Activated CD4-positive, alpha-beta memory T cell treated with anti-CD3 and anti-CD28 coated beads, Interleukin-2, amount 10 ng/mL, durations not matched to agents 7 days and 5 days (primary cell): ENCODE results near the gene KIRREL3. TPM values are rescaled to one million over a fixed set of nuclear protein-coding genes. Genes with fewer than 3 reads are reported as not detected.

Experiments
- CTCF ChIA-PET: fragments of 350-600 bp; sonication (Branson Sonifier 250); formaldehyde crosslinking; loops from one replicate; lab custom pipeline; 2021; ENCODE audit warnings: antibody characterized with exemption, inconsistent platforms; lab: Charles Lee
- POLR2A ChIA-PET: fragments of 350-600 bp; sonication (Branson Sonifier 250); formaldehyde crosslinking; loops from one replicate; lab custom pipeline; 2021; ENCODE audit warnings: antibody characterized with exemption; lab: Charles Lee
- DNase-seq: peaks from one replicate; pipeline ENCODE4 v3.0.0-alpha.2; 2020
- H3K27ac Mint-ChIP-seq: one replicate; pipeline ENCODE4 v1.8.0; 2021; ENCODE audit warnings: mild to moderate bottlenecking, mixed read lengths
- H3K27me3 Mint-ChIP-seq: one replicate; pipeline ENCODE4 v1.8.0; 2021; ENCODE audit warnings: mixed read lengths
- H3K36me3 Mint-ChIP-seq: one replicate; pipeline ENCODE4 v1.8.0; 2021; ENCODE audit warnings: low read depth, mixed read lengths
- H3K4me1 Mint-ChIP-seq: one replicate; pipeline ENCODE4 v1.8.0; 2021; ENCODE audit warnings: mixed read lengths
- H3K4me3 Mint-ChIP-seq: one replicate; pipeline ENCODE4 v1.8.0; 2021; ENCODE audit warnings: mild to moderate bottlenecking, mixed read lengths
- H3K9me3 Mint-ChIP-seq: one replicate; pipeline ENCODE4 v1.8.0; 2021; ENCODE audit warnings: mixed read lengths
- total RNA-seq, 2 experiments: library from RNA; stranded (reverse); gene quantifications; one replicate each; pipeline ENCODE4 v1.2.3, GENCODE V29; 2021

Gene KIRREL3
- total RNA-seq, 2 experiments from 2014 or later: not detected

- no peak overlapping the region for H3K27ac Mint-ChIP-seq
- ChIA-PET POLR2A (no interaction called here), CTCF (interaction anchor here (1.0 kb wide), 1 partner anchor 62 kb away, joined by 3 read pairs; no protein-coding TSS in a partner anchor)
- no peak overlapping the region for H3K4me3 Mint-ChIP-seq
- H3K36me3 Mint-ChIP-seq: no peaks in the 10 kb centered on the region
- H3K27me3 Mint-ChIP-seq: peaks cover 13% of the 10 kb centered on the region
- H3K4me1 Mint-ChIP-seq: no peaks in the 10 kb centered on the region
- no peak for DNase-seq
- H3K9me3 Mint-ChIP-seq: no peaks in the 10 kb centered on the region
Observed at GRCh38 chr11:126542334-126543015, 458.1 kb downstream of the KIRREL3 start.

GRCh38 chr11:126538071-126538470, 462.5 kb downstream of the KIRREL3 start:
- ChIA-PET POLR2A (no interaction called here), CTCF (no interaction called here)
- no peak for DNase-seq

GRCh38 chr11:126537492-126537891, 463.1 kb downstream of the KIRREL3 start:
- no peaks in the 10 kb centered on the region for H3K4me1 Mint-ChIP-seq
- CTCF ChIA-PET: no interaction called here
- no peak overlapping the region for H3K27ac Mint-ChIP-seq
- H3K27me3 Mint-ChIP-seq: no peaks in the 10 kb centered on the region
- no peak overlapping the region for H3K4me3 Mint-ChIP-seq
- DNase-seq: no peak
- no peaks in the 10 kb centered on the region for H3K9me3 Mint-ChIP-seq
- no peaks in the 10 kb centered on the region for H3K36me3 Mint-ChIP-seq
- POLR2A ChIA-PET: no interaction called here

More at GRCh38 chr11:126538071-126538470, 462.5 kb downstream of the KIRREL3 start:
- H3K36me3 Mint-ChIP-seq: no peaks in the 10 kb centered on the region
- H3K27me3 Mint-ChIP-seq: no peaks in the 10 kb centered on the region
- H3K9me3 Mint-ChIP-seq: no peaks in the 10 kb centered on the region
- H3K4me3 Mint-ChIP-seq: no peak overlapping the region
- H3K27ac Mint-ChIP-seq: no peak overlapping the region
- H3K4me1 Mint-ChIP-seq: no peaks in the 10 kb centered on the region

GRCh38 chr11:126534141-126534805, 466.3 kb downstream of the KIRREL3 start:
- H3K4me1 Mint-ChIP-seq: no peaks in the 10 kb centered on the region
- POLR2A ChIA-PET: no interaction called here
- DNase-seq: no peak
- CTCF ChIA-PET: no interaction called here
- H3K9me3 Mint-ChIP-seq: no peaks in the 10 kb centered on the region
- H3K4me3 Mint-ChIP-seq: no peak overlapping the region
- H3K27ac Mint-ChIP-seq: no peak overlapping the region
- H3K36me3 Mint-ChIP-seq: no peaks in the 10 kb centered on the region
- no peaks in the 10 kb centered on the region for H3K27me3 Mint-ChIP-seq

- Mint-ChIP-seq H3K9me3 (no peaks in the 10 kb centered on the region), H3K4me3 (no peak overlapping the region), H3K27me3 (no peaks in the 10 kb centered on the region), H3K36me3 (no peaks in the 10 kb centered on the region), H3K4me1 (no peaks in the 10 kb centered on the region), H3K27ac (no peak overlapping the region)
- DNase-seq: no peak
- ChIA-PET CTCF (interaction anchor here (0.8 kb wide), 1 partner anchor 203 kb away, joined by 3 read pairs; no protein-coding TSS in a partner anchor), POLR2A (no interaction called here)
Observed at GRCh38 chr11:126533560-126533959, 467.0 kb downstream of the KIRREL3 start.

GRCh38 chr11:126530416-126530815, 470.2 kb downstream of the KIRREL3 start:
- no peak overlapping the region for H3K4me3 Mint-ChIP-seq
- CTCF ChIA-PET: no interaction called here
- no peaks in the 10 kb centered on the region for H3K4me1 Mint-ChIP-seq
- no peaks in the 10 kb centered on the region for H3K27me3 Mint-ChIP-seq
- H3K36me3 Mint-ChIP-seq: no peaks in the 10 kb centered on the region
- no peak overlapping the region for H3K27ac Mint-ChIP-seq
- POLR2A ChIA-PET: no interaction called here
- DNase-seq: no peak
- no peaks in the 10 kb centered on the region for H3K9me3 Mint-ChIP-seq

- no peak overlapping the region for H3K27ac Mint-ChIP-seq
- H3K36me3 Mint-ChIP-seq: no peaks in the 10 kb centered on the region
- ChIA-PET CTCF (no interaction called here), POLR2A (no interaction called here)
- no peaks in the 10 kb centered on the region for H3K9me3 Mint-ChIP-seq
- no peaks in the 10 kb centered on the region for H3K4me1 Mint-ChIP-seq
- H3K4me3 Mint-ChIP-seq: no peak overlapping the region
- DNase-seq: no peak
- no peaks in the 10 kb centered on the region for H3K27me3 Mint-ChIP-seq
Observed at GRCh38 chr11:126529037-126529436, 471.5 kb downstream of the KIRREL3 start.

GRCh38 chr11:126528075-126528474, 472.5 kb downstream of the KIRREL3 start:
- H3K4me1 Mint-ChIP-seq: no peaks in the 10 kb centered on the region
- no peak for DNase-seq
- CTCF ChIA-PET: no interaction called here
- H3K4me3 Mint-ChIP-seq: no peak overlapping the region
- no peaks in the 10 kb centered on the region for H3K27me3 Mint-ChIP-seq
- H3K27ac Mint-ChIP-seq: no peak overlapping the region
- POLR2A ChIA-PET: no interaction called here
- no peaks in the 10 kb centered on the region for H3K36me3 Mint-ChIP-seq
- H3K9me3 Mint-ChIP-seq: no peaks in the 10 kb centered on the region

GRCh38 chr11:126527651-126528050, 472.9 kb downstream of the KIRREL3 start:
- H3K4me1 Mint-ChIP-seq: no peaks in the 10 kb centered on the region
- H3K27me3 Mint-ChIP-seq: no peaks in the 10 kb centered on the region
- no peak overlapping the region for H3K27ac Mint-ChIP-seq
- ChIA-PET CTCF (no interaction called here), POLR2A (no interaction called here)
- no peaks in the 10 kb centered on the region for H3K9me3 Mint-ChIP-seq
- DNase-seq: no peak
- no peak overlapping the region for H3K4me3 Mint-ChIP-seq
- H3K36me3 Mint-ChIP-seq: no peaks in the 10 kb centered on the region

GRCh38 chr11:126526471-126526870, 474.1 kb downstream of the KIRREL3 start:
- Mint-ChIP-seq H3K27me3 (no peaks in the 10 kb centered on the region), H3K36me3 (no peaks in the 10 kb centered on the region)
- CTCF ChIA-PET: no interaction called here

GRCh38 chr11:126525702-126526101, 474.9 kb downstream of the KIRREL3 start:
- no peak overlapping the region for H3K27ac Mint-ChIP-seq
- no peaks in the 10 kb centered on the region for H3K4me1 Mint-ChIP-seq
- H3K36me3 Mint-ChIP-seq: no peaks in the 10 kb centered on the region
- H3K4me3 Mint-ChIP-seq: no peak overlapping the region
- no peak for DNase-seq
- H3K27me3 Mint-ChIP-seq: no peaks in the 10 kb centered on the region
- ChIA-PET POLR2A (no interaction called here), CTCF (no interaction called here)
- H3K9me3 Mint-ChIP-seq: no peaks in the 10 kb centered on the region

More at GRCh38 chr11:126526471-126526870, 474.1 kb downstream of the KIRREL3 start:
- no peak for DNase-seq
- POLR2A ChIA-PET: interaction anchor here (0.5 kb wide), 1 partner anchor 24 kb away, joined by 3 read pairs; no protein-coding TSS in a partner anchor
- Mint-ChIP-seq H3K4me3 (no peak overlapping the region), H3K27ac (no peak overlapping the region), H3K4me1 (no peaks in the 10 kb centered on the region), H3K9me3 (no peaks in the 10 kb centered on the region)

GRCh38 chr11:126525216-126525615, 475.4 kb downstream of the KIRREL3 start:
- Mint-ChIP-seq H3K4me3 (no peak overlapping the region), H3K4me1 (no peaks in the 10 kb centered on the region), H3K27me3 (no peaks in the 10 kb centered on the region), H3K36me3 (no peaks in the 10 kb centered on the region), H3K27ac (no peak overlapping the region), H3K9me3 (no peaks in the 10 kb centered on the region)
- DNase-seq: no peak
- ChIA-PET CTCF (no interaction called here), POLR2A (no interaction called here)

- ChIA-PET POLR2A (no interaction called here), CTCF (no interaction called here)
- Mint-ChIP-seq H3K9me3 (no peaks in the 10 kb centered on the region), H3K27me3 (no peaks in the 10 kb centered on the region), H3K4me3 (no peak overlapping the region), H3K4me1 (no peaks in the 10 kb centered on the region), H3K36me3 (no peaks in the 10 kb centered on the region), H3K27ac (no peak overlapping the region)
- no peak for DNase-seq
Observed at GRCh38 chr11:126523441-126524205, 476.9 kb downstream of the KIRREL3 start.
